Duodenal mucosa (tissue), 2 donors: ENCODE results near the gene BRINP3.

Source experiments
- H3K27ac ChIP-seq: one replicate; pipeline ENCODE4 v1.7.0; 2013; ENCODE audit warnings: low read depth, low read length
- H3K27me3 ChIP-seq, 2 donors: one replicate each; pipeline ENCODE4 v1.7.0; 2013; ENCODE audit warnings: low read length in 2 of 2, control low read depth in 1 of 2; ENCODE audit not compliant: insufficient read depth in 2 of 2, control insufficient read depth in 1 of 2
- H3K36me3 ChIP-seq, 2 donors: one replicate each; pipeline ENCODE4 v1.7.0; 2013; ENCODE audit warnings: low read length in 2 of 2, control low read depth in 1 of 2; ENCODE audit not compliant: insufficient read depth in 2 of 2, control insufficient read depth in 1 of 2
- H3K4me1 ChIP-seq, 2 donors: one replicate each; pipeline ENCODE4 v1.7.0; 2013; ENCODE audit warnings: low read length in 2 of 2, control low read depth in 1 of 2; ENCODE audit not compliant: insufficient read depth in 2 of 2, control insufficient read depth in 1 of 2
- H3K4me3 ChIP-seq, 2 donors: one replicate each; pipeline ENCODE4 v1.7.0; 2013; ENCODE audit warnings: low read length in 2 of 2, low read depth in 1 of 2
- H3K9ac ChIP-seq, 2 donors: one replicate each; pipeline ENCODE4 v1.7.0; 2013; ENCODE audit warnings: low read length in 2 of 2, low read depth in 1 of 2
- H3K9me3 ChIP-seq, 2 donors: one replicate each; pipeline ENCODE4 v1.7.0; 2013; ENCODE audit warnings: low read length in 2 of 2, control low read depth in 1 of 2; ENCODE audit not compliant: control insufficient read depth in 1 of 2

The BRINP3 gene

DNA sequence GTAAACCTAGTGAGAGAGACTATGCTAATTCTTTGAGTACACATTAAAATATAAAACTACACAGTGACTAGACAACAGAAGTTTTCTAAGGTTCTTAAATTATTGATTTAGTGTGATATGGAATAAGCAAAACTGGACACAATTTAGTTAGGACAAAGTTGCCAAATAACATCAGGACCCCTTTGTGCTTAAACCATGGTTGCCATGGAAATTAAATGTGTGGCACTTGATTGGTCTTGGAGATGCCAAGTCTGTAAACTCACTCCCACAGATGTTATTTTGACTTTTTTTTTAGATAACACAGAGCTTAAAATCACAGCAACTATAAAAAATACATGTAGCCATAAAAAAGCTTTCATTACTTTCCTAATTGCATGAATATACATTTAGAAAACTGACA lies 234.6 kb downstream of the BRINP3 start:
- Histone ChIP-seq H3K27me3 (no peaks in the 10 kb centered on the region), H3K9me3 (no peaks in the 10 kb centered on the region), H3K4me3 (no peak overlapping the region), H3K36me3 (no peaks in the 10 kb centered on the region), H3K4me1 (no peaks in the 10 kb centered on the region), H3K27ac (no peak overlapping the region), H3K9ac (no peak overlapping the region)

DNA sequence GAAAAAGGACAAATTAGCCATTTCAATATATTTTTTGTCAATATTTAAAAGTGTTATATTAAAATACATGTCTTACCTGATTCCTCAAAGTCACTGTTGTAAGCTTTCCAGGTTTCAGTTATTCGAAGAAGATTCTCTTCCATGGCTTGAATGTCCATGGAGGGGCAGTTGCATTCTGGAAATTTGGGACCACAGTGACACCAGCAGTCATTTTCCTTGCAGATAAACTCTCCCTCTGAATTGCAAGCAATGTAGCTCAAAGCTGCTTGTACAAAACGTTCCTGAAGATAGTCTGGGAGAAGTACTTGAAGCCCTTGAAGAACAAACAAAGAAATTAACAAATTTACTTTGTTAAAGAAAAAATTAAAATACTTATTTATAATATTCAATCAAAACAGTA lies 251.7 kb downstream of the BRINP3 start:
- H3K9ac ChIP-seq, result no peak overlapping the region
- no peaks in the 10 kb centered on the region for H3K27me3 ChIP-seq
- H3K36me3 ChIP-seq, result no peaks in the 10 kb centered on the region
- H3K4me1 ChIP-seq, result no peaks in the 10 kb centered on the region
- no peak overlapping the region for H3K4me3 ChIP-seq
- no peak overlapping the region for H3K27ac ChIP-seq
- no peaks in the 10 kb centered on the region for H3K9me3 ChIP-seq

DNA sequence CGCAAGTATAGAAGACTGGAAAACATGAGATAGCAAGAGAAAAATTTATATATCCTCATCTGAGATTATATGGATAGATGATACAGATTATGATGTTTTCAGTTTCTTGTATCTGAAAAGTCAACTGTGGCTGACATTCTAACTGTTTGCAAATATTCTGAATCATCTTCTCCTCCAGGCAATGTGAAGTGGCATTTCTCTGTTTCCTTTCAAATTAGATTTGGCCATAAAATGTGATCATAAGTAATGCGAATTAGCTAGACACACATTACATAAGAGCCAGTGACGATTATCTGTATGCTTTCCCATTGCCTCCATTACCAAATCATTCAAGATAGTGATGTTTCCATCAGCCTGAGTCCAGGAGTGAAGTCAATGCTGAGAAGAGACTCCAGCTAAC lies 265.2 kb downstream of the BRINP3 start:
- no peak overlapping the region for H3K4me3 ChIP-seq
- no peaks in the 10 kb centered on the region for H3K4me1 ChIP-seq
- H3K9ac ChIP-seq, result no peak overlapping the region
- no peaks in the 10 kb centered on the region for H3K36me3 ChIP-seq
- H3K27ac ChIP-seq, result no peak overlapping the region
- no peaks in the 10 kb centered on the region for H3K27me3 ChIP-seq
- H3K9me3 ChIP-seq, result peaks cover 0 to 2% of the 10 kb centered on the region in 2 donors

DNA sequence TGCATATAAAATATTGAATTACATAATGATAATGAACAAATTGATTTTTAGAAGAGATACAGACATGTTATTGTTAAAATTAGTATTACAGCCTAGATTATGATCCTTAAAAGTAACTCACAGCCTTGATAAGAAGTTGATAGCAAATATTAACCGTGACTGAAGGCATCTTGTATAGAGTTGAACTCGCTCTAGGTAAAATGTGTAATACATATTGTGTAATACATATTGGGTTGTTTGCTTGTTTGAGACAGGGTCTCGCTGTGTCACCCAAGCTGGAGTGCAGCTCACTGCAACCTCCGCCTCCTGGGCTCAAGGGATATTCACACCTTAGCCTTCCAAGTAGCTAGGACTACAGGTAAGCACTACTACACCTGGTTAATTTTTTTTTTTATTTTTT lies 269.9 kb downstream of the BRINP3 start:
- Histone ChIP-seq H3K27ac (no peak overlapping the region), H3K36me3 (no peaks in the 10 kb centered on the region), H3K9ac (no peak overlapping the region), H3K4me1 (no peaks in the 10 kb centered on the region), H3K4me3 (no peak overlapping the region), H3K27me3 (no peaks in the 10 kb centered on the region), H3K9me3 (peaks cover 2% of the 10 kb centered on the region in 2 donors)

DNA sequence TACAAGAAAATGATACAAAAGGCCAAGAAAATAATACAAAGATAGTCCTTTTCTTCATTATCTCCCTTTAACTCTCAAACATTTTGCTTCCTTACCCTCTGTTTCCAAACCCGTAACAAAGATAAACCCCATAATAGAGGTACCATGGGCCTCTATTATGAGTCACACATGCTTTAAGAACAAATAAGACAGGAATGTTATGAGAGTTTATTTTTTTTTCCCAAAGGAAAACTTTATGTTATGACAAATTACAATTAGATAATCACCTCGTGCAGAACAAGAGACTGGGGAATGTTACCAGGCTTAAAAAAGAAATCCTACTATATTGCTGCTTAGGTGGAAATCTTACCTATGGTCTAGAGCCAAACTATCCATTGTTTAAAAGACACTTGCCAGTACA lies 272.0 kb downstream of the BRINP3 start:
- Histone ChIP-seq H3K27me3 (no peaks in the 10 kb centered on the region), H3K4me3 (no peak overlapping the region), H3K27ac (no peak overlapping the region), H3K4me1 (no peaks in the 10 kb centered on the region), H3K9me3 (peaks cover 4 to 13% of the 10 kb centered on the region in 2 donors), H3K36me3 (no peaks in the 10 kb centered on the region), H3K9ac (no peak overlapping the region)

DNA sequence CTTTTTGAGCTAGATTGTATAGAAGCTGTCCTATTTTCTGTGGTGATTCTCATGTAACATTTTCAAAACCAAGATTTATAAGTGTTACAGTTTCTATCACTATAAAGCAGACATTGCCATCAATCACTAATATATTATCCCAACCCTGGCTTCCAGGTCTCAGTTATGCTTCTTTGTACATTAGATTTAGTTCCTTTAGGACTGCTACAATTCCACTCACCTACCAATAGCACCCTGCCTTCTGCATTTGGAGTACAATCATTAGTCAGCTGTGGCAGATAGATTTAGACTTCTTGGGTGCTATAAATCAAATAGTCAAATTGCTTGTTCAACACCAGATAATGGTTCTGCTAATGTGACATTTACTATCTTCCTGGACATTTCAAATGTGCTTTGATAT lies 281.6 kb downstream of the BRINP3 start:
- no peaks in the 10 kb centered on the region for H3K36me3 ChIP-seq
- H3K9me3 ChIP-seq, result peaks cover 0 to 9% of the 10 kb centered on the region in 2 donors
- no peaks in the 10 kb centered on the region for H3K4me1 ChIP-seq
- H3K27ac ChIP-seq, result no peak overlapping the region
- no peak overlapping the region for H3K4me3 ChIP-seq
- H3K9ac ChIP-seq, result no peak overlapping the region
- no peaks in the 10 kb centered on the region for H3K27me3 ChIP-seq

DNA sequence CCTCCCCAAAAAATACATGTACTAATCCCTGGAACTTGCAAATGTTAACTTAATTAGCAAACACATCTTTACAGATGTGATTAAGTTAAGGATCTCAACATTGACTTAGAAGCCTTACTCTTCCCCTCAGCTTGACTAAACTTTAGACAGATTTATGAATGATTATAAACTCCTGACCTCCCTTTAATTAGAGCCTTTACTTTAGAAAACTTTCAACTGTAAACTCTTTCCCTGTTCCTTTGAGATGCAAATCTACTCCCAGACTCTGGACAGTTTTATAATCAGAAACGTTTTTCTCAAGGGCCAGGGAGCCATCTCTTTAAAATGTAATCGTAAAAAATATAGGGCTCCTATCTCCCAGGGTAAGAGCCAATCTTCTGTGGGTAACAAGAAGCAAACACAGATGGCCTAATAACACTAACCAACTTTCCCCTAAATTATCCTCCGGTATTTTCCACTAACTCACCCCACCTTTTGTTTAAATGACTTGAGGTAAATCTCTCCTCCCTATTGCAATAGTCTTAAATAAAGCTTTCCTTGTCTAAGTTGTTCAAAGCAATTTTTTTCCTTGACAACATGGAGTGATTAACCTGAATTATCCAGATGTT lies 284.1 kb downstream of the BRINP3 start:
- Histone ChIP-seq H3K27ac (no peak overlapping the region), H3K4me3 (no peak overlapping the region), H3K4me1 (no peaks in the 10 kb centered on the region), H3K9ac (no peak overlapping the region), H3K9me3 (peaks cover 0 to 5% of the 10 kb centered on the region in 2 donors), H3K36me3 (no peaks in the 10 kb centered on the region), H3K27me3 (no peaks in the 10 kb centered on the region)

DNA sequence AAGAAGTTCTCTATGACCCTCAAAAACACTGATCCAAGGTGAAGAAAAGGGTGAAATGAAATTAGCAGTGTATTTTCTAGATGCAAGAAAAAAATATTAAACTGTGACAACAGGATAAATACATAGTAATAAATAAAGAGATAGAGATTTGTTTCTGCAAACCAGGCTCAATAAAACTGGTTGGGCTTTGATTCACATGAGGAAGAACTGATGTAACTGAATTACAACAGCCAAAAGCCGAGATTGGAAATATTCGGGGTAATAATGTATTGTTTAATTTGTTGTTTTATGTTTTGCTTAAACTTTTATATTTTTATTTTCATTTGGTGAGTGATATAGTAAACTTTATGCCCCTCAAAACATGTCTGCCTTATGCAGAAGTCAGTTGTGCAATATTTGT lies 285.0 kb downstream of the BRINP3 start:
- no peaks in the 10 kb centered on the region for H3K4me1 ChIP-seq
- H3K27me3 ChIP-seq, result no peaks in the 10 kb centered on the region
- H3K9me3 ChIP-seq, result peaks cover 0 to 3% of the 10 kb centered on the region in 2 donors
- no peak overlapping the region for H3K4me3 ChIP-seq
- no peaks in the 10 kb centered on the region for H3K36me3 ChIP-seq
- H3K27ac ChIP-seq, result no peak overlapping the region
- no peak overlapping the region for H3K9ac ChIP-seq

DNA sequence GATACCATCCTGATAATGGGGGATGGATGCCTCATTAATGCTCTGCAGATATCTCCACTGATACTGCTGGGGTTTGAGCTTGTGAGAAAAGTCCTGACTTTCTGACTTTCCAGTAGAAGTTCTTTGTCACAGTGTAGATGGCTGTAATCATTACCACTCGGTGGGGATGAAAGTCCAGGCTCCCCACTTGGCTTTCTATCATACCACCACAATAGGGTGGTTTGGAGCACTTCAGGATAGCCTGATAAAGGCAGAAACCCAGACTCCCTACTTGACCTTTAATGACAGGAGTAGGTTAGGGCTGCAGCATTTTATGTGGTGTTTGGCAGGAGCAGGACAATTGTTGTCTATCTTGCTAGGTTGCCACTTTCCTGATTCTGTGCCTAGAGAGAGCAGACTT lies 294.1 kb downstream of the BRINP3 start:
- Histone ChIP-seq H3K36me3 (no peaks in the 10 kb centered on the region), H3K27me3 (no peaks in the 10 kb centered on the region), H3K27ac (no peak overlapping the region), H3K4me3 (no peak overlapping the region), H3K9ac (no peak overlapping the region), H3K4me1 (no peaks in the 10 kb centered on the region), H3K9me3 (no peaks in the 10 kb centered on the region)

DNA sequence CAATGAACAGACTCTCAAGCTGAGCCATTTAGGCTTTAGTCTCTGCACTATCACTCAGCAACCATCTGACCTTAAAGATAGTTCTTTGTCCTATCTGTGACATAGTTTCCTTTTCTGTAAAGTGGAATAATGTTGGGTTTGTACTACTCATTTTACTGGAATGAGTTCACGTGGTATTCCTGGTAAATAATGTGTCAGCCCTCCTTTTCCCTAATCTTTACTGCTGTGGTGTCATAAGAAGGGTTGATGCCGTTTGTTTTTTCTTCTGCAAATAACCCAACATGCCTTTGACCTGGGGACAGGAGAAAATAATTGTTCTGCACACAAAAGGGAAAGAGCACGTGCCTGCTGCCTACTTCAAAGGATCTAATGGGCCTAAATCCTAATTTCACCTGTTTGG lies 297.8 kb downstream of the BRINP3 start:
- no peaks in the 10 kb centered on the region for H3K4me1 ChIP-seq
- H3K27ac ChIP-seq, result no peak overlapping the region

DNA sequence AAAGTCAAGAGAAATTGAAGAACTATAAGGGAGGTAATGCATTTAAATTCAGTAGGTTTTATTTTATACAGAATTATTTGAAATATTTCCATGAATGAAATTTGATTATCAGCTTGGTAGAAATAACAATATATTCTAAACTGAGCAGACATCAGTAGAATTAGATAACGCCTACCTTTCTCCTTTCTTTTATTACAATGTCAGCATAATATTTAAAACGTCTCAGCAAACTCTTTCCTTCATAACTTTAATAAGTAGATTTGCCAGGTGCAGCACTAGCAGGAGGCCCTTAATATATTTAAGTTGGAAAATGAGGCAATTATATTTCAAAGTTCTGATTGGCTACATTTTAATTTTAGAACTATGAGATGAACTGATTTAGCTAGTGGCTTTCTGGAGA lies 298.8 kb downstream of the BRINP3 start:
- no peak overlapping the region for H3K4me3 ChIP-seq
- no peak overlapping the region for H3K9ac ChIP-seq
- H3K9me3 ChIP-seq, result no peaks in the 10 kb centered on the region
- no peak overlapping the region for H3K27ac ChIP-seq
- H3K36me3 ChIP-seq, result no peaks in the 10 kb centered on the region
- no peaks in the 10 kb centered on the region for H3K4me1 ChIP-seq
- H3K27me3 ChIP-seq, result no peaks in the 10 kb centered on the region

More for the DNA sequence above, 297.8 kb downstream of the BRINP3 start:
- no peaks in the 10 kb centered on the region for H3K9me3 ChIP-seq
- no peak overlapping the region for H3K4me3 ChIP-seq
- H3K9ac ChIP-seq, result no peak overlapping the region
- no peaks in the 10 kb centered on the region for H3K36me3 ChIP-seq
- H3K27me3 ChIP-seq, result no peaks in the 10 kb centered on the region
